HG03135 (cell line): ENCODE results near the gene COX10.
"Not testable (repeated sequence)": the region's sequence is repeated elsewhere in the genome, so short reads cannot be mapped to it uniquely, and the experiment has no call there.

ENCODE experiments used
- ATAC-seq: cut with Tn5 transposase; IDR thresholded peaks from one replicate; pipeline ENCODE4 v1.9.1; 2021; ENCODE audit warnings: mild to moderate bottlenecking, moderate library complexity; ENCODE audit not compliant: unreplicated experiment

The COX10 gene

DNA sequence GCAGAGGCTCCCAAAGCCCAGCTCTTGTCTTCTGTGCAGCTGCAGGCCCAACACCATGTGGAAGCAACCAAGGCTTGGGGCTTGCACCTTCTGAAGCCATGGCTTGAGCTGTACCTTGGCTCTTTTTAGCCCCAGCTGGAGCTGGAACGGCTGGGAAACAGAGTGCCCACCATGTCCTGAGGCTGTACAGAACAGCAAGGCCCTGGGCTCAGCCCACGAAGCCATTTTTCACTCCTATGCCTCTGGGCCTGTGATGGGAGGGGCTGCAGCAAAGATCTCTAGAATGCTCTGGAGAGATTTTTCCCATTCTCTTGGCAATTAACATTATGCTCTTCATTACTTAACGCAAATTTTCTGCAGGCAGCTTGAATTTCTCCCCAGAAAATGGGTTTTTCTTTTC is 99.3 kb downstream of the COX10 start:
- no peak for ATAC-seq

DNA sequence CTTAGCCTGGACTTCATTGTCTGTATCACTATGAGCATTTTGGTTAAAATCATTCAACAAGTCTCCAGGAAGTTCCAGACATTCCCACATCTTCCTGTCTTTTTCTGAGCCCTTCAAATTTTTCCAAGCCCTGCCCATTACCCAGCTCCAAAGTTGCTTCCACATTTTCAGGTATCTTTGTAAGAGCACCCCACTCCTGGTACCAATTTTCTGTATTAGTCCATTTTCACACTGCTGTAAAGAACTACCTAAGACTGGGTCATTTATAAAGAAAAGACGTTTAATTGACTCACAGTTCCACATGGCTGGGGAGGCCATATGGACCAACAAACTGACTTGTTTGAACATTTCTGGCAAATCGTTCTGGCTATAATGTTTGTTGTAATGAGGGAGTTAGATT is 100.0 kb downstream of the COX10 start:
- no peak for ATAC-seq

DNA sequence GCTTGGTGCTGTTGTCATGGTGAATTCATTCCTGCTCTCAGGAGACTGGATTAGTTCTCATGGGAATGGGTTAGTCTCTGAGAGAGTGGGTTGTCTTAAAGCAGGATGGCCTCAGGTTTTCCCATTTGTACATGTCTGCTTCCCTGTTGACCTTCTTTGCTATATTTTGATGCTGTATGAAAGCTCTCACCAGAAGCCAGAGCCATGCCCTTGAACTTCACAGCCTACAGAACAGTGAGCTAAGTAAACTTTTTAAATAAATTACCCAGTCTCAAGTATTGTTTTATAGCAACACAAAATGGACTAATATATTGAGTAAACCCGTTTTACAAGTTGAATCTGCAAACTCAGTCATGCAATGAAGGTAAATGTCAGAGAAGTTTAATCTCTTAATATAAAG is 100.6 kb downstream of the COX10 start:
- ATAC-seq = no peak

DNA sequence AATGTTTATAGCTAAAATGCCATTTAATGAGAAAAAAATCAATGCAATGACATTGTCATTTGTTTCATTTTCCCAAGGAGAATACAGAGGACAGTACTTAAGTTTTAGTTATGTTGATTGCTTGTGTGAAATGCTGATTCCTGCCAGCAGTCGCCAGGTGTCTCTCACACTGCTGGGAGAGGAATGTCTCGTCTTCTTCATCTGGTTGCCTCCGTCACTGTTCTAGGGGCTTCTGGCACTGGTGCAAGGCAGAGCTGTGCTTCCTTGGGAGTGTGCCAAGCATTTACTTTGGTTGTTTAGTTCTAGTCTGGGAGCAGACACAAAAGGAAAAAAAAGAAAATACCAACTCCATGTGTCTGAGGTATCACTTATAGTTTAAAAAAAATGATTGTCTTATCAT is 107.7 kb downstream of the COX10 start:
- ATAC-seq = not testable (repeated sequence)

DNA sequence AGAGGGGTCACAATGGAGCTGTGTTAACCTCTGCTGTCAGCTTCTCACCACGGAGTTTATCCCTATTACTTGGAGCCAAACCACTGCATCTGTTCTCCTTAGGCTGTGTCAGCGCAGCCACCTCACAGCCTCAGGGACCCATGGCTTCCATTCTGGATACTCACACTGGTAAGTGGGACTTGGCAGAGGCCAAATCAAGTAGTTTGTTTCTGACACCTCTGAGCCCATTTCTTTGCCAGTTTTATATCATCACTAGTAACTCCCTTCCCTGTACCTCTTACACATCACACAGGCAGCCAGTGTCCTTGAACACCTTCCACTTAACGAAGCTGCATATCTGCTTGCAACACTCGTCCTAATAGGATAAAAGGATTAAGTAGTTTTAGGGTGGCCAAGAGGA is 108.5 kb downstream of the COX10 start:
- not testable (repeated sequence) for ATAC-seq

DNA sequence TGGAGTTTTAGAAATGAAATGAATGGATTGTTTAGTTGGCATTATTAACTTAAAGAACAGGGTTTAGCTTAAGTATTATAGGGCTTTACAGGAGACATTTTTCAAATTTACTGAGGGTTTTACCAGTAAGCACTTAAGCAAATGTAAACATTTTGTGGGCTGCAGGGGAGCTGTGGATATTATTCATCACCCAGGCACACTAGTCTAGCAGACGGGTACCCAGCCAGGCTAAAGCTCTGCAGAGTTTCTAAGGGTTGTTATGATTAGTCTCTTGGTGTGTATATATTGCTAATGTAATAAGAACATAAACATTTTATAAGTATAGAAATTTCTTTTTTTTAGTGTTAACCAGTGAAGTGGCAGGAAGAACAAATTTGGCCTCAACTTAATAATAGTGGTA is 110.6 kb downstream of the COX10 start:
- ATAC-seq = not testable (repeated sequence)

- not testable (repeated sequence) for ATAC-seq
Measured at GRCh38 chr17:14182084-14182483, 112.8 kb downstream of the COX10 start.

DNA sequence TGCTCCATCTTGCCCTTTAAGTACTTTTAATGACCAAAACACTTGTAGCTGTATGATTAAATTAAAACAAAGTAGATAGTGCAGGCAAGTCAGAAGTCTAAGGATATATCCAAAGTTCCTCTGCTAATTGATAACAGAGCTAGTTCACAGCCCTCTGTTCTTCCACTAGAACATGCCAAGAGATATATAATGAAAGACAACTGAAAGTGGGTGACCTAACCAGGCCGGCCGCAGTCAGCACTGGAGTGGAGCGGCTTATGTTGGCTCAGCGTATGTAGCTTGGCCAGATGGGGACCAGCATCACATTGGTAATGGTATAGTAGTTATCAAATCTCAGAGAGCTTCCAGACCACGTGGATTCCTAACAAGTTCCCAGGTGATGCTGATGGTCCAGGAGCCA is 115.2 kb downstream of the COX10 start:
- ATAC-seq = not testable (repeated sequence)

- not testable (repeated sequence) for ATAC-seq
Measured at GRCh38 chr17:14186443-14186842, 117.1 kb downstream of the COX10 start.

- ATAC-seq = not testable (repeated sequence)
Measured at GRCh38 chr17:14190774-14191173, 121.5 kb downstream of the COX10 start.

- ATAC-seq = not testable (repeated sequence)
Measured at GRCh38 chr17:14191469-14191868, 122.2 kb downstream of the COX10 start.

DNA sequence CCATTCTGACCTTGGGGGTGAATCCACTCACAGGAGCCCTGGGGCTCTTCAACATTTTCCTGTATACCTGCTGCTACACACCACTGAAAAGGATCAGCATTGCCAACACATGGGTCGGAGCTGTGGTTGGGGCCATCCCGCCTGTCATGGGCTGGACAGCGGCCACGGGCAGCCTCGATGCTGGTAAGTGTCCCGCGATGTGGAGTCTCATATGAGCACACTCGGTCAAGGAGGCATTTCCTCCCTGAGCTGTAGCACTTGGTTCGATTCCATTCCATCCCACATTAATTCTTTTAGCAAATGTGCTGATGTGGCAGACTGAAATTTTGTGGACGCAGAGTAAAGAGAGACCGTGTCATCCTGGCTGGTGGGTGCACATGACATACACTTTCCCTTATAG is 122.7 kb downstream of the COX10 start:
- not testable (repeated sequence) for ATAC-seq

DNA sequence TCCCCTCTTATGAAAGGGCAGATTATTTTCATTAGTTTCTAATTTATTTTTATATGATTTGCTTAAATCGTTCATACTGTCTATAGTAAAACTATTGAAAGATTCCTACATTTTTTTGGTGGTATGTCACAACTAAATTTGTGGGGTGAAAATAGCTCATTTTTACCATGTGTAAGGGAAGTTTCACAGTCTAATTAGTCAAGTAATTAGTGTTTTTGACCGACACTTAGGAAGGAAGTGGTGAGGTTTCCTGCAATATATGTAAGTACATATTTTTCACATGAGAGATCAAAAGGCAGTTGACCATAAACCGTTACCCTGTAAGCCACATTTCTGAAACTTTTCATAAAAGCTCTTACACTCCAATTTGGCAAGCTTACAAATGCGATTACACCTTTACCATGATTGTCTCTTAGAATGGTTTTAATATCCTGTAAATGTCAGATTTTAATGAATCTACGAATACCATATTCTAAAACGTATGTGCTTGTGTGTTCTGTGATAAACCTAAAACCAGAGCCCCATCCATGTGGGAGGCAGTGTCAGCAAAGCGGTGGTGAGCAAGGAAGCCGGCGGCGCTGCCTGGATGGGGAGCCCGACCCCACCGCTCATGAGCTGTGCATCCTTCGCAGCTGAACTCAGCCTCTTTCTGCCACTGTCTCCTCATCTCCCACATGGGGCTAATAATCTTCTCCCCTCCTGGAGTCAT is 123.5 kb downstream of the COX10 start:
- not testable (repeated sequence) for ATAC-seq

- no peak for ATAC-seq
Measured at GRCh38 chr17:14196377-14196997, 127.2 kb downstream of the COX10 start.

GRCh38 chr17:14197057-14197456 is 127.8 kb downstream of the COX10 start:
- ATAC-seq = no peak

- ATAC-seq = no peak
Measured at GRCh38 chr17:14197586-14197985, 128.3 kb downstream of the COX10 start.

DNA sequence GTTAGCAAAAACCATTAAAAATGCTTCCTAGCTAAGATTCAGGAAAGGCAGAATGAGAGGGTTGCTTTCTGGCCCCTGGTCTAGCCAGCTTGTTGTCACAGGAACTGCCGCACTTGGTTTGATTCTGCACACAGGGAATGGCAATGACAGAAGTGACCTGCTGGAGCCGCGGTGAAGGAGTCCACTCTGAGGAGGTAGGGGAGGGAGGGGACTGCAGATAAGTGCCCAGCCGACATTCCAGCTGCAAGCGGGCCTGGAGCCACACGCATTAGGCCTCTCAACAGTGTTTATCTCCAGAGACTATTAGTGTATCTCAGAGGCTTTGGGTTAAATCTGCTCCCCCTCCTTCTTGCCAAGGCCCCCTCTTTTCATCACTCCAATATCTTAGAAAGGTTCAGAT is 128.7 kb downstream of the COX10 start:
- no peak for ATAC-seq

DNA sequence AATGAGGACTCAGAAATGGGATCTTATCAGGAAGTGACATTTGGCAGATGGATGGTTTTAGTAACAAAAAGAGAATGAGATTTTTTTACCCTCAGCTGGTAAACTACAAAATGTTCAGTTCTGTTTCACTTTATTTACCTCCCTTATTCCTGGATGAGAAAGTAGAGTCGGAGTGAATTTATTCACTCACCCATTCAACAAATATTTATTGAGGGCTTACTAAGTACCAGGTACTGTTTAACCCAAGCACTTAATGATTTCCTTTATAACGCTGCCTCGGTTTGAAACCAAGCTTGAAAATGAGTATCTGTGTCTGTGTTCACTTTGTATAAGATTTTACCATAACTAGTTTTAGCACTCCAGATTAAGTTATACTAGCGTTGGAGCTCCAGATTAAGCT is 129.3 kb downstream of the COX10 start:
- no peak for ATAC-seq

DNA sequence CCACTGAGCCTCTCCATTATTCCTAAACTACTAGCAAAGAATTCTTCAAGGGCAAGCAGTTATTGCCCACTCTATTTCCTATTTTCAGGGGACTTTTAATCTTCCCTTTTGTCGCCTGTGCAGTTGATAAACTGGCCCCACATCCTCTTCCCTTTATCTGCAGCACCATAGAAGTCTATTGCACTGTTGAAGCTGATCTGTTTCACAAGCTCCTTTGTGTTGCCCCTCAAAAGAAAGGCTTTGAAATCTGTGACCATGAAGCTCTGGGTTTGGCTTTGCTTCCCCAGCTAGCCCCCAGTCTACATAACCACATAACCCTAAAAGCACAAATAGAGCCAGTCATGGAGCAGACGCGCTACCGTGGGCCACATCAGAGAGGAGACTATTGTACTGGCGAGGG is 130.3 kb downstream of the COX10 start:
- no peak for ATAC-seq

- no peak for ATAC-seq
Measured at GRCh38 chr17:14200354-14200753, 131.1 kb downstream of the COX10 start.

DNA sequence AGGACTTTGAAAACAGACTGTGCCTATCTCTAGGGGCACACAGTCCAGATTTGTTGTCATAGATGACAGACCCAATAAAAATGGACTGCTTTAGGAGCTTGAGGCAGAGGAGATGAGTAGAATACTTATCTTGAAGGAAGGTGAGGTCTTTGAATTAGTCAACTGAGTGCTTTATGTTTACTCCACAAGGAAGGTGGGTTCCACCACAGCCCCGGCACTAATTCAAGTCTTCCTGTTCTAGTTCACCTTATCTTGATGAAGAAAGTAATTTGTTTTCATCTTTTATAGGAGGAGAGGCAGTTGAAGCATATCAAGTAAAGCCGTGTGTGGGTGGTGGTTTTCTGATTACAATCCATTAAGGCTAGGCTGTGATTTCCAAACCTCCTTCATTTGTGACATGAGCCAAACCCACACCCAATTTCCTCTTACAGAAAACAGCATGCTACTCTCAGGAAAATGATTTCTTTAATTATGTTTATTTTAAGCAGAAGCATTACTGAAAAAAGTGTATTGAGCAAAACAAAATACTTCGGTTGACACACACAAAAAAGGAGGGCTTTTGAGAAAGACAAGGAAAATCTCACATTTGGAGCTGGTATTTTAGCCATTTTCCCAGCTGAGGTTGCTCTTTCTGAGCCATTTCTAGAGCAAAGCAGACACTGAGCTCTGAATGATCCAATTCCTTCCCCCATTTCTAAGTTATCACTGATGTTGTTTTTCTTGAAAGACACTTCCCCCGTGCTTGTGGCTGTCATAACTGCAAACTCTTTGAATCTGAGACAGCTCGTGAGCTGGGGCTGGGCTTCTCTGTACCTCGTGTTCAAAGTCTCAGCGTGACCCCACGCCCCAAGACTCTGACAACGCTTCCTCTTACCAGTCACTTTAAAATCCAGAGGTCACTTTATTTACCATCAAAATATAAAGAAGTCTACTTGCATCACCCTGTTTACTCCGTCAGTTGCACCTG is 132.0 kb downstream of the COX10 start:
- ATAC-seq = no peak

DNA sequence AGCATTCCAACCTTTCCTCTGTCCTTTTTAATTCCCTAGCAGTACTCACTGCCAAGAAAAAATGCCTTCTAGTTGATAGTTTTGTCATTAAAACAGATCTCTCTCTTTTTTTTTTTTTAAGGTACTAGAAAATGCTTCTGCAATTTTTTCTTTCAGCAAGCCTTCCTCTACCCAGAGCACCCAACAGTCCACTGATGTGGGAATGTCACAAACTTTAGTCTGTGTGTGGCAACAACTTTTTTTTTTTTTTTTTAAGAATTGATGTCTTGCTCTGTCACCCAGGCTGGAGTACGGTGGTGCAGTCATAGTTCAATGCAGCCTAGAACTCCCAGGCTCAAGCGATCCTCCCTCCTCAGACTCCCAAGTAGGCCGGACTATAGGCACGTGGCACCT is 132.7 kb downstream of the COX10 start:
- ATAC-seq = no peak
